Ishikawa (cell line): ENCODE data around the gene ESPNL.

Experiments
- CEBPB ChIP-seq: IDR thresholded peaks from 2 replicates; pipeline ENCODE4 v1.6.1; 2012
- CREB1 ChIP-seq: IDR thresholded peaks from 2 replicates; pipeline ENCODE4 v1.6.1; 2012; ENCODE audit warnings: low read depth
- EGR1 ChIP-seq: IDR thresholded peaks from 2 replicates; pipeline ENCODE4 v1.6.1; 2012
- EP300 ChIP-seq: IDR thresholded peaks from 2 replicates; pipeline ENCODE4 v1.6.1; 2012; ENCODE audit warnings: borderline replicate concordance
- FOXM1 ChIP-seq: IDR thresholded peaks from 2 replicates; pipeline ENCODE4 v1.6.1; 2012; ENCODE audit warnings: low read depth, borderline replicate concordance
- NFIC ChIP-seq: IDR thresholded peaks from 2 replicates; pipeline ENCODE4 v1.6.1; 2012
- RAD21 ChIP-seq: IDR thresholded peaks from 2 replicates; pipeline ENCODE4 v1.6.1; 2012; ENCODE audit warnings: low read depth
- TAF1 ChIP-seq: IDR thresholded peaks from 2 replicates; pipeline ENCODE4 v1.6.1; 2012; ENCODE audit warnings: low read depth, mild to moderate bottlenecking
- TCF12 ChIP-seq: IDR thresholded peaks from 2 replicates; pipeline ENCODE4 v1.6.1; 2012; ENCODE audit warnings: low read depth
- TEAD4 ChIP-seq: IDR thresholded peaks from 2 replicates; pipeline ENCODE4 v1.6.1; 2012
- YY1 ChIP-seq: IDR thresholded peaks from 2 replicates; pipeline ENCODE4 v1.6.1; 2012; ENCODE audit warnings: low read depth
- ZBTB7A ChIP-seq: IDR thresholded peaks from 2 replicates; pipeline ENCODE4 v1.6.1; 2012; ENCODE audit warnings: low read depth
- TF ChIP-seq, protein P1 (sequence below): IDR thresholded peaks from 2 replicates; pipeline ENCODE4 v1.6.1; 2012; ENCODE audit warnings: low read depth, mild to moderate bottlenecking
- TF ChIP-seq, protein P2 (sequence below): IDR thresholded peaks from 2 replicates; pipeline ENCODE4 v1.6.1; 2012
- TF ChIP-seq, protein P3 (sequence below): IDR thresholded peaks from 2 replicates; pipeline ENCODE4 v1.6.1; 2012

Gene ESPNL

DNA sequence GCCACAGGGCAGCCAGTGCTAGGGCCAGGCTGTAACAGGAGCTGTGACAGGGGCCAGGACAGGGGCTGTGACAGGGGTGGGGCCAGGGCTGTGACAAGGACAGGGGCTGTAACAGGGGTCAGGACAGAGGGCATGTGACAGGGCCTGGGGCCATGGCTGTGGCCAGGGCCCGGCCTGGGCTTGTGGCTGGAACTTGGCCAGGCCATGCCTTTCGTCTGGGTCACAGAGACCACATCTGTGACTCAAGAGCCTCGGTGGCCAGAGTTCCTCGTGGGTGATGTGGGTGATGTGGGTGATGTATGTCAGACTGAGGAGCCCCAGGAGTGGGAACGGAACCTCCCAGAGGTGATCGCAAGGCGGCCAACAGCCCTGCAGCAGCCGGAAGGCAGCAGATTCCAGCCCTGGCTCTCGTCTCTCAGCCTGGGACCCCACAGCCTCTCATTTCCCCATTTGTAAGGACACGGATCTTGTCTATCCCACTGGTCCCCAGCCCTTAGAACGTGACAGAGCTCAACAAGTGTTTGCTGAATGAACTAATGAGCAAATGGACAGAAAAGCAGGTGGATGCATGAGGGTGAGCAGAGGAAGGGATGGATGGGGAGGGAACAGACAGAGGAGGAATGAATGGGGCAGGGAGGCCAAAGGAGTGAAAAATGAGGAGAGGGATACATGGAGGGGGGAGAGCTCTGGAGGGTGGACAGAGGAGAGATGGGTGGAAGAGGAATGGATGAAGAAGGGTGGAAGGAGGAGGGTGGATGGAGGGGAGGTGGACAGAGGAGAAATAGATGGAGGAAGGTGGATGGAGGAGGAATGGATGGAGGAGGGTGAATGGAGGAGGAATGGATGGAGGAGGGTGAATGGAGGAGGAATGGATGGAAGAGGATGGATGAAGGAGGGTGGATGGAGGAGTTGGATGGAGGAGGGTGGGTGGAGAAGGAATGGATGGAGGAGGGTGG lies 17.3 kb downstream of the ESPNL start:
- TF ChIP-seq NFIC (no peak), CREB1 (no peak), TAF1 (no peak), CEBPB (no peak), YY1 (no peak), TEAD4 (no peak), RAD21 (no peak), ZBTB7A (no peak), TCF12 (no peak), FOXM1 (no peak), EP300 (no peak), EGR1 (no peak)
- TF ChIP-seq, protein P1, sequence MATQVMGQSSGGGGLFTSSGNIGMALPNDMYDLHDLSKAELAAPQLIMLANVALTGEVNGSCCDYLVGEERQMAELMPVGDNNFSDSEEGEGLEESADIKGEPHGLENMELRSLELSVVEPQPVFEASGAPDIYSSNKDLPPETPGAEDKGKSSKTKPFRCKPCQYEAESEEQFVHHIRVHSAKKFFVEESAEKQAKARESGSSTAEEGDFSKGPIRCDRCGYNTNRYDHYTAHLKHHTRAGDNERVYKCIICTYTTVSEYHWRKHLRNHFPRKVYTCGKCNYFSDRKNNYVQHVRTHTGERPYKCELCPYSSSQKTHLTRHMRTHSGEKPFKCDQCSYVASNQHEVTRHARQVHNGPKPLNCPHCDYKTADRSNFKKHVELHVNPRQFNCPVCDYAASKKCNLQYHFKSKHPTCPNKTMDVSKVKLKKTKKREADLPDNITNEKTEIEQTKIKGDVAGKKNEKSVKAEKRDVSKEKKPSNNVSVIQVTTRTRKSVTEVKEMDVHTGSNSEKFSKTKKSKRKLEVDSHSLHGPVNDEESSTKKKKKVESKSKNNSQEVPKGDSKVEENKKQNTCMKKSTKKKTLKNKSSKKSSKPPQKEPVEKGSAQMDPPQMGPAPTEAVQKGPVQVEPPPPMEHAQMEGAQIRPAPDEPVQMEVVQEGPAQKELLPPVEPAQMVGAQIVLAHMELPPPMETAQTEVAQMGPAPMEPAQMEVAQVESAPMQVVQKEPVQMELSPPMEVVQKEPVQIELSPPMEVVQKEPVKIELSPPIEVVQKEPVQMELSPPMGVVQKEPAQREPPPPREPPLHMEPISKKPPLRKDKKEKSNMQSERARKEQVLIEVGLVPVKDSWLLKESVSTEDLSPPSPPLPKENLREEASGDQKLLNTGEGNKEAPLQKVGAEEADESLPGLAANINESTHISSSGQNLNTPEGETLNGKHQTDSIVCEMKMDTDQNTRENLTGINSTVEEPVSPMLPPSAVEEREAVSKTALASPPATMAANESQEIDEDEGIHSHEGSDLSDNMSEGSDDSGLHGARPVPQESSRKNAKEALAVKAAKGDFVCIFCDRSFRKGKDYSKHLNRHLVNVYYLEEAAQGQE: no peak
- TF ChIP-seq, protein P2, sequence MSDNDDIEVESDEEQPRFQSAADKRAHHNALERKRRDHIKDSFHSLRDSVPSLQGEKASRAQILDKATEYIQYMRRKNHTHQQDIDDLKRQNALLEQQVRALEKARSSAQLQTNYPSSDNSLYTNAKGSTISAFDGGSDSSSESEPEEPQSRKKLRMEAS: no peak
- TF ChIP-seq, protein P3, sequence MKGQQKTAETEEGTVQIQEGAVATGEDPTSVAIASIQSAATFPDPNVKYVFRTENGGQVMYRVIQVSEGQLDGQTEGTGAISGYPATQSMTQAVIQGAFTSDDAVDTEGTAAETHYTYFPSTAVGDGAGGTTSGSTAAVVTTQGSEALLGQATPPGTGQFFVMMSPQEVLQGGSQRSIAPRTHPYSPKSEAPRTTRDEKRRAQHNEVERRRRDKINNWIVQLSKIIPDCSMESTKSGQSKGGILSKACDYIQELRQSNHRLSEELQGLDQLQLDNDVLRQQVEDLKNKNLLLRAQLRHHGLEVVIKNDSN: no peak

DNA sequence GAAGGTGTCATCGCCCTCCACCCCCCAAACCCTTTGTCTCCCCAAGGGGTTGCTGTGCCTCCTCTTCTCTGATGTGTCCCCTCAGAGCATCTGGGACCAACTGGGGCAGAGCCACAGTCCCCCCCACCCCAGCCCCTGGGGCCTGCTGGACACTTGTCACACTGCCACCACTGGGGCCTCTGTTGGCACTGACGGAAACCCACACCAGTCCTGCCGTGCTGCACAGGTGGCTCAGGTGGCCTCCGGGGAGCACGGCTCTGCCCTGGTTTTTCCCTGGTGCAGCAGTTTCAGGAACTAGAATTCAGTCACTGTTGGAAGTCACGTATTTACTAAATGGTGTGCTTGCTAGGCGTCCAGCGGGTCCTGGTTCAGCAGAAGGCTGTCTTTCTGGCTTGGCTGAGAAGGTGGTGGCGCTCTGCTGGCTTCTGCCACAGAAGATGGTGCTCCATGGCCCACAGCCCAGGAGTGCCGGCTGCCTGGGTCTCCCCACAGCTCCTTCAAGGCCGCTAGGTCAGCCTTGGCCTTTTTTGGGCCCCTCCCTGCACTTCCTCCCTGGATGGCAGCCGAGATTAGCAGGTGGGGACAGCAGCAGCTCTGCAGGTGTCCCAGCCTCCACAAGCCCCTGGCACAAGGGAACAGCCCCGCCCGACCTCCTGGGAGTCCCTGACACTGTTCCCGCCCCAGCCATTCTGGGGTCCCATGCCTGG lies 19.8 kb downstream of the ESPNL start:
- TF ChIP-seq TAF1 (no peak), NFIC (peak; percentile 41; the same call in 1 of the 2 replicates)

DNA sequence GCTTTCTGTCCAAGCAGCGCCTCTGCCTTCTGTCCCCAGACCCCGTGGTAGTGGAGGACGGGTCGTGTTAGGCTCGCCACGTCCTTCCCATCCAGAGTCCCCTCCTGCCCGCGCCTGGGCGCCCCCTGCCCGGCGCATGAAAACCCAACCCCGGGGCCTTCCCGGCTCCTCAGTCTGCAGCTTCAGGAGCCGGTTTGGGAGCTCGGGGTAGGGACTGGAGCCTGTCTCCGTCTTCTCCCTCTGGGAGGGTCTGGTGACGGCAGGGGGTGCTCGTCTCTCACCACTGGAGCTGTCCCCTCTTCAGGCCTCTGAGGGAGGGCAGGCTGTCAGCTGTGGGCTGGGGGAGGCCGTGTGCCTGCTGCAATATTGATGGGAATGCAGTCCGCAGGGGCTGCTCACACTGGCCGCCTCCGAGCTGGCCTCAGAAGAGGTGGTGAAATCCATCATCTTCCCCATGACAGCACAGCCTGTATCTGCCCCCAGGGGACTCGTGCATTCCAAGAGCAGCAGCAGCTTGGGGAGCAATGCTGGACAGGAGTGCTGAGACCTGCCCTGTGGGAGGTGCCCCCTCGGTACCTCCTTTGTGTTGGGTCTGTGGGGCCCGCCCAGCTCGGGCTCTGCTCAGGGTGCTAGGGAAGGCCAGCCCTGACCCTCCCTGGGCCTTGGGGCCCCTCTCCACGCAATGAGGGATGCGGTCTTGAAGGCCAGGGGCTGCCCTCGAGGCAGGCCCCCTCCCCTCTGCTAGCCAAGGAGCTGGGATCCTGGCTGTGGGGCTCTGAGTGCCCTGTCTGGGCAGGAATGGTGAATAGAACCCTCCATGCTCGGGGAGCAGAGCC lies 20.5 kb downstream of the ESPNL start:
- TF ChIP-seq, protein P3: no peak
- peak; percentile 5; the same call in 1 of the 2 replicates for TF ChIP-seq NFIC

DNA sequence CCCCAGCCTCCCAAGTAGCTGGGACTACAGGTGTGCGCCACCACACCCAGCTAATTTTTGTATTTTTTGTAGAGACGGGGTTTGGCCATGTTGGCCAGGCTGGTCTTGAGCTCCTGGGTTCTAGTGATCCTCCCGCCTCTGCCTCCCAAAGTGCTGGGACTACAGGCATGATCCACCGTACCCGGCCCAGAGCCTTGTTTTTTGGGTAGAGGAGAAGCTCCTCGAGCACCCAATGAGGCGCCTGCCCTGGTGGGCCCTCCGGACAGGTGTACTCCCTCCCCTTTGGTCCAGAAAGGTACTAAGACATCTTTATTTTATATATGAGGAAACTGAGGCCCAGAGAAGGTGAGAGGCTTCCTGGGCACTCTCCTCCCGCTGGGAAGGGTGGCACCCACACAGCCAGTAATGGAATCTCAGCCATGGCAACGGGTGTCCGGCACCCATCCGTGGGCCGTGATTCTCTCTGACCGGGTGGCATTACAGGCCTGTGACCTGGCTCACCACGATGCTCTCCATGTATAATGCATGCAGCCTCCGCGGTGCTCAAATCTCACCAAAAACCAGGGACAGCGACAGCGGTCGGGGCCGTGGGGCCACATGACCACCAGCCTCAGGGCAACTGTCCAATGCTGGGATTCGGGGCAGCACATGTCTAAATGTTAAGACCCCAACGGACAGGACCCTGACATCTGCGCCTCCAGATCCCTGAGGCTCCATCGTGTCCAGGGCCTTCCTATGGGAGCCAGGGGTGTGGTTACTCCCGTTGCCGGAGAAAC lies 21.6 kb downstream of the ESPNL start:
- no peak for TF ChIP-seq NFIC
- TF ChIP-seq, protein P2: no peak
- no peak for TF ChIP-seq CREB1
- TF ChIP-seq, protein P1: no peak
- TF ChIP-seq YY1: no peak
- no peak for TF ChIP-seq FOXM1
- TF ChIP-seq RAD21: no peak
- TF ChIP-seq TAF1: no peak
- no peak for TF ChIP-seq CEBPB
- TF ChIP-seq ZBTB7A: no peak
- TF ChIP-seq, protein P3: no peak
- no peak for TF ChIP-seq EP300
- TF ChIP-seq TCF12: no peak
- TF ChIP-seq TEAD4: no peak
- no peak for TF ChIP-seq EGR1
